OCI-LY1 (cell line): ENCODE data around the gene BCL7B.
A peak's percentile ranks its signal among the peaks of the same experiment; 100 is the strongest.

Source experiments
- H2AFZ ChIP-seq: fragments of 200-600 bp; sonication (generic), shearing (Covaris generic); 2 replicates; pipeline ENCODE4 v1.6.0; 2014; ENCODE audit warnings: antibody characterized with exemption, mild to moderate bottlenecking, low read length
- H3F3A ChIP-seq: fragments of 200-600 bp; sonication (generic), shearing (Covaris generic); 2 replicates; pipeline ENCODE4 v1.6.0; 2014; ENCODE audit warnings: mild to moderate bottlenecking, antibody characterized with exemption, low read length, moderate library complexity; ENCODE audit not compliant: insufficient read depth
- H3K27ac ChIP-seq: fragments of 200-600 bp; sonication (generic); 2 replicates; pipeline ENCODE4 v1.5.1; 2014; ENCODE audit warnings: low read length, mixed run types, mild to moderate bottlenecking, low read depth; ENCODE audit not compliant: poor library complexity, severe bottlenecking
- H3K27me3 ChIP-seq: fragments of 200-600 bp; sonication (generic); 2 replicates; pipeline ENCODE4 v1.6.0; 2014; ENCODE audit warnings: antibody characterized with exemption, mild to moderate bottlenecking, low read length, moderate library complexity; ENCODE audit not compliant: insufficient read depth
- H3K36me3 ChIP-seq: fragments of 200-600 bp; sonication (generic); 2 replicates; pipeline ENCODE4 v1.6.1; 2014; ENCODE audit warnings: mild to moderate bottlenecking, antibody characterized with exemption, low read length, moderate library complexity, mixed read lengths; ENCODE audit not compliant: insufficient read depth
- H3K4me1 ChIP-seq: fragments of 200-600 bp; sonication (generic); 2 replicates; pipeline ENCODE4 v1.5.1; 2014; ENCODE audit warnings: mild to moderate bottlenecking, low read length, moderate library complexity; ENCODE audit not compliant: insufficient read depth, severe bottlenecking
- H3K4me2 ChIP-seq: fragments of 200-600 bp; sonication (generic), shearing (Covaris generic); 2 replicates; pipeline ENCODE4 v1.6.1; 2014; ENCODE audit warnings: low read length
- H3K4me3 ChIP-seq: fragments of 200-600 bp; sonication (generic); 2 replicates; pipeline ENCODE4 v1.5.1; 2014; ENCODE audit warnings: low read length, low read depth, mild to moderate bottlenecking, mixed read lengths; ENCODE audit not compliant: poor library complexity, severe bottlenecking
- H3K79me2 ChIP-seq: fragments of 200-600 bp; shearing (Covaris generic); 2 replicates; pipeline ENCODE4 v1.6.1; 2016; ENCODE audit warnings: mixed run types, low read length, mixed read lengths; ENCODE audit not compliant: insufficient read depth
- H3K9ac ChIP-seq: fragments of 200-600 bp; sonication (generic), shearing (Covaris generic); 2 replicates; pipeline ENCODE4 v1.6.1; 2014; ENCODE audit warnings: mild to moderate bottlenecking, low read length, mixed read lengths
- H3K9me2 ChIP-seq: fragments of 200-600 bp; sonication (generic), shearing (Covaris generic); 2 replicates; pipeline ENCODE4 v1.6.1; 2014; ENCODE audit warnings: low read depth, mild to moderate bottlenecking, low read length, mixed read lengths
- H3K9me3 ChIP-seq: fragments of 200-600 bp; shearing (Covaris generic); 2 replicates; pipeline ENCODE4 v1.6.1; 2014; ENCODE audit warnings: low read length, mixed read lengths
- H4K20me1 ChIP-seq: fragments of 200-600 bp; sonication (generic), shearing (Covaris generic); 2 replicates; pipeline ENCODE4 v1.6.0; 2016; ENCODE audit warnings: mild to moderate bottlenecking, low read length; ENCODE audit not compliant: insufficient read depth
- CTCF ChIP-seq: fragments of 200-600 bp; sonication (generic), shearing (Covaris generic); IDR thresholded peaks from 2 replicates; pipeline ENCODE4 v1.5.1; 2017; ENCODE audit warnings: mild to moderate bottlenecking, antibody characterized with exemption, low read length, moderate library complexity, mixed read lengths
- EZH2 ChIP-seq: fragments of 200-600 bp; sonication (generic), shearing (Covaris generic); IDR thresholded peaks from 2 replicates; pipeline ENCODE4 v1.8.0; 2017; ENCODE audit warnings: borderline replicate concordance, mixed run types, mild to moderate bottlenecking, antibody characterized with exemption, low read length, moderate library complexity, mixed read lengths

BCL7B gene

GRCh38 chr7:73560109-73560835, 2.8 kb upstream of the BCL7B start:
- H4K20me1 ChIP-seq = no peaks in the 10 kb centered on the region
- H3K27ac ChIP-seq = no peak overlapping the region
- H3K9me3 ChIP-seq = 0 out of 2 replicates have a peak, but pooled peaks cover 2% of the 10 kb centered on the region
- H3K9ac ChIP-seq = no peak overlapping the region
- no peak overlapping the region for H3K4me2 ChIP-seq
- no peaks in the 10 kb centered on the region for H3K27me3 ChIP-seq
- H3K36me3 ChIP-seq = peaks cover 2% of the 10 kb centered on the region; the same call in 1 of the 2 replicates
- H3K9me2 ChIP-seq = no peaks in the 10 kb centered on the region
- TF ChIP-seq EZH2 = no peak
- TF ChIP-seq CTCF = no peak
- H3K4me1 ChIP-seq = peaks cover 16% of the 10 kb centered on the region
- no peak overlapping the region for H3K4me3 ChIP-seq
- peaks cover 17% of the 10 kb centered on the region for H3K79me2 ChIP-seq
- no peak overlapping the region for H2AFZ ChIP-seq
- no peaks in the 10 kb centered on the region for H3F3A ChIP-seq

GRCh38 chr7:73557108-73557396, 438 bp downstream of the BCL7B start:
- H3K4me3 ChIP-seq = peak overlapping the region; percentile 75
- peak overlapping the region; percentile 92 for H3K9ac ChIP-seq
- H3F3A ChIP-seq = no peaks in the 10 kb centered on the region
- no peaks in the 10 kb centered on the region for H3K9me2 ChIP-seq
- H3K36me3 ChIP-seq = peaks cover 32% of the 10 kb centered on the region
- peak overlapping the region; percentile 61 for H3K27ac ChIP-seq
- H2AFZ ChIP-seq = no peak overlapping the region
- H3K27me3 ChIP-seq = no peaks in the 10 kb centered on the region
- H3K79me2 ChIP-seq = peaks cover 35% of the 10 kb centered on the region
- H3K4me1 ChIP-seq = peaks cover 20% of the 10 kb centered on the region
- H4K20me1 ChIP-seq = no peaks in the 10 kb centered on the region
- H3K9me3 ChIP-seq = no peaks in the 10 kb centered on the region
- no peak for TF ChIP-seq EZH2
- no peak for TF ChIP-seq CTCF
- peak overlapping the region; percentile 82 for H3K4me2 ChIP-seq

- Histone ChIP-seq H4K20me1 (no peaks in the 10 kb centered on the region), H3K36me3 (peaks cover 38% of the 10 kb centered on the region), H3K9me3 (no peaks in the 10 kb centered on the region), H3K9ac (peak overlapping the region; percentile 92), H2AFZ (no peak overlapping the region), H3K27me3 (no peaks in the 10 kb centered on the region), H3F3A (no peaks in the 10 kb centered on the region), H3K27ac (no peak overlapping the region), H3K4me2 (peak overlapping the region; percentile 82), H3K4me1 (peaks cover 20% of the 10 kb centered on the region), H3K79me2 (peaks cover 35% of the 10 kb centered on the region), H3K9me2 (no peaks in the 10 kb centered on the region), H3K4me3 (peak overlapping the region; percentile 75)
- no peak for TF ChIP-seq CTCF
- TF ChIP-seq EZH2 = no peak
These were observed 1.0 kb downstream of the BCL7B start for GRCh38 chr7:73556208-73557107.
